ENCODE results near the gene SLC38A4.

The SLC38A4 gene

GRCh38 chr12:46814143-46814542, 11.7 kb downstream of the SLC38A4 start:
- no peak for DNase-seq

- DNase-seq, result no peak
Measured at GRCh38 chr12:46811185-46811584, 14.6 kb downstream of the SLC38A4 start.

DNA sequence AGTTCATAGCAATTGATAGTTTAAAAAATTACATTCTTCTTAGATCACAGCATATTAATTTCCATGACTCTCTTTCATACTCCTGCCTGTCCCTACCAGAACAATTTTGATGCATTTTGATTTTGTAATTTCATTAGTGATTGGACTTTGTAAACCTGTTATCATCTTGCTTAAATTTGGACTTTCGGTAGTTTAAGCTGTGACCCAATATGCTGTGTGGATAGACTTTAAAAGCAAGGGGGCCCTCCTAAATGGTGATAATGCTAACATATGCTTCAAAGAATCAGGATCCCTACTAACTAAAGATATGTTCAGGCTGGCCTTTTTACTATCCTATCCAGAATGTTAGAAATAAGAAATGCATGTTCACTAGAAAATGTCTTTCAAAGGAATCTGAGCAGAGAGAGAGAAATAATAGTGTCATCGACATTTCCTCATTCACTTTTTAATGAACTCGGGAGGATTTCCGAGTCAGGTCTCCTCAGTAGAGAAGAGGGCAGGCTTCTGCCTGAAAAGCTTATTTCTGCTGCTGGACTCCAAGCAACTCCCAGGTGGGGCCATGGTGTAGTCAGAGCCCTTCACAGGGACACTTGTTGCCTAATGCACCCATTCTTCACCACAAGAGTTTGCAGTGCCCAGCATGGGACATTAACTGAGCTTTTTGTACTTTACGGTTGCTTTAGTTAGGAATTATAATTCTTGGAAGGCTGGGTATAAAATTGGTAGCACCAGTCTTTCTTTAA, 16.7 kb downstream of the SLC38A4 start:
- no peak for DNase-seq

GRCh38 chr12:46808317-46808716, 17.5 kb downstream of the SLC38A4 start:
- DNase-seq, result no peak

GRCh38 chr12:46804054-46804453, 21.7 kb downstream of the SLC38A4 start:
- no peak for DNase-seq

DNA sequence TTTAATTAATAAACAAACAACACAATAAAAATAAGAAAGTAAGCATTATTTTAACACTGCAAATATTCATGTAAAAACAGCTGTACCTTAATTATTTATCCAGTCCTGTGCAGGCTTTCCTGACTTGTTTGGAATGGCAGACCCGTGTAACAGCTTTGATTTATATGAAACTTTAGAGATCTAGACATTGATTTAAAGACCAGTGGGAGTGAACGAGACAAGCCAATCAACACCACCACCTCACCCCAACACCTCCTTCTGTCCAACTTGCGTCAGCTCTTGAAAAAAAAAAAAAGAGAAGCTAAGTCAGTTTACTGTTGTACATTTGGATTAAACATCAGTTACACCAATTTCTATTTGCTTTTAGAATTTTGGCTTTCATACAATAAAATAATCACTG, 22.3 kb downstream of the SLC38A4 start:
- no peak for DNase-seq

- no peak for DNase-seq
Measured at GRCh38 chr12:46801293-46801692, 24.5 kb downstream of the SLC38A4 start.

GRCh38 chr12:46800160-46800559, 25.6 kb downstream of the SLC38A4 start:
- no peak for DNase-seq

DNA sequence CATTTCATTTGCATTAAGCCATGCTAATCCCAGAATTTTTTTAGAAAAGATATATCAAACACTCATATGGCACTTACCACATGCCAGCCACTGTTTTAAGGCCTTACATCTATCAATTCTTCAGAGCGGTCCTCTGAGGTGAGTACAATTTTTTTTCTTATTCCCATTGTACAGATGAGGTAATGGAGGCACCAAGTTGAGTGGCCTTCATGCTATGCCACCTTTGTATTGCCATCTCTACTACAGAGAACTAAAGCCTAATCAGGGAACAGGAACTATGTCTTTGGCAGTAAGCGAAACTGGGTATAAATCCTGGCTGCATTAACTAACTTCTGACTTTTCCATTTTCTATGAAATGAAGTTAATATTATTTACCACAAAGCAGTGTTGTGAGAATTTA, 27.1 kb downstream of the SLC38A4 start:
- DNase-seq, result no peak

DNA sequence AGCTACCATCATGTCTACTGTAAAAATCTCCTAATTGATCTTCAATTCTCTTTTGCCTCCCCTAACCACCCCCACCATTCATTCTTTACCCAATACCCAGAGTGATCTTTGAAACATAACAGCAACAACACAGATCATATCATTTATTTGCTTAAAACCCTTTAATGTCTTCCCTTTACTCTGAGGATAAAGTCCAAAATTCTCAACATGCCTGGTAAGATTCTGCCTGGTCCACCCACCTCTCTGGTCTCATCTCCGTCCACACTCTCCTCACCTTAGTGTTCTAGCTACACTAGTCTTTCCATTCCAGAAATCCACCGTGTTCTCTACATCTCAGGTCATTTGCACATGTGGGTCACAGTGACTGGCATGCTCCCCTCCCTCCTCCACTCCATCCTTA, 27.7 kb downstream of the SLC38A4 start:
- DNase-seq, result no peak

DNA sequence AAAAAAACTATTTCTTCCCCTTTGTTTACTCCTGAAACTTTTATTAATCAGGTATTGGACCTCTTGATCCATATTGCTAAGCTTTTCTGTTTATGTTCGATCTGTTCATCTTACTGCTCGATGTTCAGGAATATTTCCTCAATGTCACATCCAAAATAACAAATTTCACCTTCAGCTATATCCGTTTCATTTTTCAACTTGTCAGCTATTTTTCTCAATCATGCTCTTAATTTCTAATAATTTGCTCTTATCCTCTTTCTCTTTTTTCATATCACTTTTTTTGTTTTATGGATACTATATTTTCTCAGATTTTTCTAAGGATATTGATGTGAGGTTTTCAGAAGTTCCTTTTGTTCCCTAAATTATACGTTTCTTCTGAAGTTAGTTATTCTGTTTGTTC, 29.8 kb downstream of the SLC38A4 start:
- DNase-seq, result no peak

GRCh38 chr12:46794593-46795190, 31.1 kb downstream of the SLC38A4 start:
- DNase-seq, result no peak

GRCh38 chr12:46792925-46793324, 32.9 kb downstream of the SLC38A4 start:
- DNase-seq, result no peak

GRCh38 chr12:46790066-46790465, 35.7 kb downstream of the SLC38A4 start:
- no peak for DNase-seq

- DNase-seq, result no peak
Measured at GRCh38 chr12:46788072-46788887, 37.5 kb downstream of the SLC38A4 start.

DNA sequence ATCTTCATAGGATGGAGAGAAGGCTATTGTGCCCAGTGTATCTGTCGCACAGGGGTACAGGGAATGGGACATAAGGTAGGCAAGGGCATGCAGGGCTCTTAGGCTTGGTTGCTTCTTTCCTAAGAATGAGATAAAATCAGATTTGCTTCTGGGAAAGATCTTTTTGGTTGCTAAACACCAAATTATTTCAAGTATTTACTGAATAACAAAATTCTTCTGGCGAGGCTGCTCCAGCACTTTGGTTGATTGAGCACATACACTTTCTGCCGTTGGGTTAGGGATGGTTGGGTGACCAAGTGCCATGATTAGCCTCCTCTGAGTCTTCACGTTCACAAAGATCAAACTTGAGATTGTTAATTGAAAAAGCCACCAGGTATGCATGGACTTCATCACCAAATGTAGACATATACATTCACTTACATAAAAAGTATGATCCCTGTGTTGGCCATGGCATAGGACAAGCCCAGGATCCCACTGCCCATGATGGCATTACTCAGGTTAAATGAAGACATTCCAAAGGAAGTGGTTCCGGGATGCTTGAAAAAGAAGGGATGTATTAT, 38.2 kb downstream of the SLC38A4 start:
- DNase-seq, result no peak

- DNase-seq, result no peak
Measured at GRCh38 chr12:46786774-46787173, 39.0 kb downstream of the SLC38A4 start.

- no peak for DNase-seq
Measured at GRCh38 chr12:46785382-46785781, 40.4 kb downstream of the SLC38A4 start.

DNA sequence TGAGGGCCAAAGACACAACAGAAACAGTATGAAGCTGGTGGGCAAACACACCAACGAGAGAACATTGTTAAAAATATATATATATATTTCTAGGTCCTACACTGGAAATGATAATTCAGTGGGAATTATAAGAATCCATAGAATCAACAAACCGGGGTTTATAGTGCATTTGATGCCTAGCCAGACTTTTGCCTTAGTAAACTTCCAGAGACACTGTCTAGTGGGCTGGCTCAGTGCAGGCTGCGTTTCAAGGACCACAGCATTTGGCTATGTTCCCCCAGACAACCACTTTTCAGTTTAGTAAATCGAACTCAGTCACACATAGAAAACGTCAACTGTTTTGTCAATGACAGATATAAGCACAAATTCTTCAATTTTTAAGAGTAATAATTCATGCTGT, 41.9 kb downstream of the SLC38A4 start:
- DNase-seq, result no peak

GRCh38 chr12:46779879-46780278, 45.9 kb downstream of the SLC38A4 start:
- no peak for DNase-seq

GRCh38 chr12:46779063-46779462, 46.7 kb downstream of the SLC38A4 start:
- no peak for DNase-seq

DNA sequence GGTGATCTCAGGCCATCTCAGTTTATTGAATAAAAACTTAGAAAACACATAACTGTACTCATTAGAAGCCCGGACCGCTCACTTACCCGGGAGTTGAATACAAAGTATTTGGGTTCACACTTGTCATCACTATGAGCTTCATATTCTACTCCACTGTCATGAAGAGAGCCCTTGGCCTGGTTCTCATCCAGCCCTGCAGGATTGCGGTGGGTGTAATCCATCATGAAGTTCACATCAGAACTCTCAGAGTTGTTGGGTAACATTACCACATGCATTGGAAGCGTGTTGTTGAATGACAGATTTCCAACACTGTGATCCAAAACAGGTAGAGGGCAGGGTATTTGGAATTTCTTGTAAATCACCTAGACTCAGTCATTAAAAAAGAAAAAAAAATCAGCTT, 47.4 kb downstream of the SLC38A4 start:
- DNase-seq, result no peak

GRCh38 chr12:46777587-46777986, 48.2 kb downstream of the SLC38A4 start:
- no peak for DNase-seq

DNA sequence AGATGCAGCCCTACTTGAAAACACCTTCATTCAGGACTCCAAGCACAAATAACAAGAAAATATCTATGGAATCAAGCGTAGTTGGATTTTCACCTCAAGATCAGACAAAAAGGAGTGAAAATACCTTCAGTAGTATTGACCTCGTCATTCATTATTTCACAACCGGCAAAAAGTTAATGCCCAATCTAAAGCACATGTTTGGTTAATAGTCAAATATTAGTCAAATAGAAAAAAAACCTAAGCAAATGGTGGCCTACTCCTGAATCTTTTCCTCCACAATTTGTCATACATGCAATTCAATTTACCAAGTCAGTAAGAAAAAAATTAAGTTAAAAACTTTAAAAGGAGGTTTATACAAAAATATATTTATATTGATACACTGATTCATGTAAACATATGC, 50.0 kb downstream of the SLC38A4 start:
- no peak for DNase-seq

Measured in activated CD4-positive, alpha-beta T cell treated with anti-CD3 and anti-CD28 coated beads for 48 hours (primary cell).